LNCAP (cell line): ENCODE results near the gene TMEM167A.

Experiments used
- CTCF ChIP-seq: fragments of 450-650 bp; IDR thresholded peaks from 2 replicates; pipeline ENCODE4 v1.5.1; 2017; ENCODE audit warnings: mild to moderate bottlenecking

Gene TMEM167A

GRCh38 chr5:83076742-83077661 is at the start of gene TMEM167A, which contains the start of gene XRCC4:
Gene TMEM167A (minus strand): TSS chr5:83077394. CDS start chr5:83077323, 71 bp downstream.
Gene XRCC4 (plus strand): TSS chr5:83077547. CDS start chr5:83104920, 27,373 bp downstream.
- TF ChIP-seq CTCF: no peak

- TF ChIP-seq CTCF: no peak
Observed at GRCh38 chr5:83126501-83126900, 49.3 kb upstream of the TMEM167A start.

- TF ChIP-seq CTCF: no peak
Observed at GRCh38 chr5:83125560-83125959, 48.4 kb upstream of the TMEM167A start.

- TF ChIP-seq CTCF: no peak
Observed at GRCh38 chr5:83124593-83124992, 47.4 kb upstream of the TMEM167A start.

GRCh38 chr5:83118976-83119375 is 41.8 kb upstream of the TMEM167A start:
- no peak for TF ChIP-seq CTCF

- TF ChIP-seq CTCF: no peak
Observed at GRCh38 chr5:83118471-83118870, 41.3 kb upstream of the TMEM167A start.

GRCh38 chr5:83115816-83116215 is 38.6 kb upstream of the TMEM167A start:
- no peak for TF ChIP-seq CTCF
